GM19438 (cell line): ENCODE data around the gene STAC3.

Experiments used
- ATAC-seq: cut with Tn5 transposase; IDR thresholded peaks from one replicate; pipeline ENCODE4 v1.9.1; 2021; ENCODE audit warnings: low read depth; ENCODE audit not compliant: unreplicated experiment

Gene STAC3

DNA sequence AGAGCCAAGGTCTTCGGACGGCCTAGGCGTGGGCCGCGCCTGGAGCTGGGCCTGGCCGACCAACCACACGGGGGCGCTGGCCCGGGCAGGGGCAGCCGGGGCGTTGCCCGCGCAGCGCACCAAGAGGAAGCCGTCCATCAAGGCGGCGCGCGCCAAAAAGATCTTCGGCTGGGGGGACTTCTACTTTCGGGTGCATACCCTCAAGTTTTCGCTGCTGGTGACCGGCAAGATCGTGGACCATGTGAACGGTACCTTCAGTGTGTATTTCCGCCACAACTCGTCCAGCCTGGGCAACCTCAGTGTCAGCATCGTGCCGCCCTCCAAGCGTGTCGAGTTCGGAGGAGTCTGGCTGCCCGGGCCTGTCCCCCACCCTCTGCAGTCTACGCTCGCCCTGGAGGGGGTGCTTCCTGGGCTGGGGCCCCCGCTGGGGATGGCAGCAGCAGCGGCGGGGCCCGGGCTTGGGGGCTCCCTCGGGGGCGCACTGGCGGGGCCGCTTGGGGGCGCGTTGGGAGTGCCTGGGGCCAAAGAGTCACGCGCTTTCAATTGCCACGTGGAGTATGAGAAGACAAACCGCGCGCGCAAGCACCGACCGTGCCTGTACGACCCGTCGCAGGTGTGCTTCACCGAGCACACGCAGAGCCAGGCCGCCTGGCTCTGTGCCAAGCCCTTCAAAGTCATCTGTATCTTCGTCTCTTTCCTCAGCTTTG lies 25.9 kb downstream of the STAC3 start:
- no peak for ATAC-seq

- no peak for ATAC-seq
Measured at GRCh38 chr12:57224278-57224972, 26.6 kb downstream of the STAC3 start.

GRCh38 chr12:57223191-57224165 lies 27.5 kb downstream of the STAC3 start:
- no peak for ATAC-seq

DNA sequence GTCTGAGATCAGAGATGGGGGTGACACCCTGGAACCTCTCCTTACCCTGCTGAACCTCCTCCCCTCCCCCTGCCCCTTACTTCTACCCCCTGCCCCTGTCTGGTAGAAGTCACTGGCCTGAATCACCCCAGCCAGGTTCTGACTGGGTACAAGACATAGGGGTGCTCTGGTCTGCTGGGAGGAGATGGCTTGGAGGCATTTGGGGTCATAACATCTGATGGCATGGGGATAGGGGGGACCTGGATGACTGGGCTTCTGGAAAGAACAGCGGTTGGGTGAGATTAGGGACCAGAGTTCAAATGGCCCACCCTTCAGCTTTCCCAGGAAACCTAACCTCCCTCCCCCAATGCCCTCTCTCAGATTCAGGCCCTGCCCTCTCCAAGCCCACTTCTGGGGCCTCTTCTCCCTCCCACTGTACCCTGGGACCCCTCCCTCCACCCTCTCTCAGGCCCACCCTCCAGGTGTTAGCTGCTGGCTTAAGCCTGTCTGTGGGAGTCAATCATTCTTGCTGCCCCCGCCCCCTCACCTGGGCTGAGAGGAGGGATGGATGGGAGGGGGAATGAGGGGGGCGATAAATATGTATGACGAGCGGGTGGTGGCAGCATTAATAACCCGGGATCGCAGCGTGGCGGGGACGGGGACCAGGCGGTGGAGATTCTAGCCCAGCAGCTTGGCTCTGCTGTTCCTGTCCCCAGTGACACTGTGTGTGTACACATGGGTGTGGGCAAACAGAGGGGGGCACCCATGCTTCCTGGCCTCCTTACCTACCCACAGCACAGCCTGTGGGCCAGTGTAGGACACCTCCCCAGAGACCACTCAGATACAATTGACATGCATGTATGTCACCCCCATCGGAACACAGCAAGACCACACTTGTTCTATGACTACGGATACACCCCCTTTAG lies 28.4 kb downstream of the STAC3 start:
- no peak for ATAC-seq

- no peak for ATAC-seq
Measured at GRCh38 chr12:57221169-57221917, 29.6 kb downstream of the STAC3 start.

GRCh38 chr12:57220770-57221168 lies 30.2 kb downstream of the STAC3 start:
- no peak for ATAC-seq

DNA sequence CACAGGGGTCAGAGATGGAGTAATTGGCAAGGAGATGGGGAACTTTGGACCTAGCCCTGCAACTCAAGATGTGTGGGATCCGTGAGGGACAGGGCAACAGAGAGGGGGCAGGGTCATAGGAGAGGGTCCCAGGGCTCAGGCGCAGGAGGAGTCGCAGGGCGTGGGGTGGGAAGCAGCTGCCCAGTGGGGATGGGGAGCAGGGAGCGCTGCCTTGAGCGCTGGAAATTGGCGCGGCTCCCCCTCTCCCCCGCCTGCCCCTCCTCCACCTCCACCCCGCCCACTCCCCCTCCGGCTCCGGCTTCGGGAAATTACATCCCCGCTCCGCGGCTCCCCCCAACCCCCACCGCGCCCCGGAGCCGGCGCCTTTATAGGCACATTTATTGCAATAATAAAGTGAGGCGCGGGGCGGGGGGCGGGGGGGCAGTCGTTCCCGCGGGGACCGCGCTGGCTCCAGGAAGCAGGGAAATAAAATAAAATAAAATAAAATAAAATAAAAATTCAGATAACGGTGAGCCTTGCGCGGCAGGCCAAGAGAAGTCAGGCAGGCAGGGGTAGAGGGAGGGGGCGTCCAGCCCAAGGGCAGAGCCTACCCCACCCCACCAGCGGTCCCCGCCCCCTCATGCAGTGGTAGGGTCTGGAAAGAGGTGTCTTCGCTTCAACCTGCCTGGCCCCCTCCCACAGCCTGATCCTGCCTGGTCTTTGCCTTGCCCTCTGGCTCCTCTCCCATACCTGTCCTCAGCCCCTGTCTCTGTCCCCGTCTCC lies 30.8 kb downstream of the STAC3 start:
- ATAC-seq, result no peak

DNA sequence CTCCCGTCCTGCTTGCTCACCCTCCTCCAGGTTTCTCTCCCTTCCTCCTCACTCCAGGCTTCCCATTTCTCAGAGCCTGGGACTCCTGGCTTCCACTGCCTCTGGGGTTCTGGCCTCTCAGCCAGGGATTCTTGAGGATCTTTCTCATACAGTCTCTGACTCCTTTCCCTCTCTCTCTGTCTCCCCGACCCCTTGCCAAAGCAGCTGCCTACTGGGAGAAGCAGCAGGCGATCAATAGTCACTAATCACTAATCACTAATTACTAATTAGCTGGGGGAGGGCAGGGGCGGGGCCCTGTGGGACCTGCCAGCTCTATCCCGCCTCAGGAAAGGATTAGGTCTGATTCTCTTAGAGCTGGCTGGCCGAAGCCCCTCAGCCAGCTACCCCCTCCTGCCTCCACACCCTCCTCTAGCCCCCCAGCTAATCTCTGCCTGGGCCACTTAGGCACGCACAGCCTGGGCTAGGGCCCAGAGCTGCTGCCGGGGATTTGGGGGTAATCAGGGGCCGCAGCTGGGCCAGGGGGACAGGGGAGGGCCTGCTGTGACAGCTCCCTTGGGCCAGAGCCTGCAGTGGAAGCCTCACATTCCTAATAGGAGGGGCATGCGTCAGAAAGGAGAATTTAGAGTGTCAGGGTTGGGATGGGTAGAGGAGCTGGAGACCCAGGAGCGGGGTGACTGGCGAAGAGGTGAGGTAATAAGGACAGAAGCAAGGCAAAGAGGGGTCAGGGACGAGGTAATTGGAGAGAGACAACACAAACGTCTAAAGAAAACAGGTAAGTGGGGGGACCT lies 31.6 kb downstream of the STAC3 start:
- no peak for ATAC-seq

DNA sequence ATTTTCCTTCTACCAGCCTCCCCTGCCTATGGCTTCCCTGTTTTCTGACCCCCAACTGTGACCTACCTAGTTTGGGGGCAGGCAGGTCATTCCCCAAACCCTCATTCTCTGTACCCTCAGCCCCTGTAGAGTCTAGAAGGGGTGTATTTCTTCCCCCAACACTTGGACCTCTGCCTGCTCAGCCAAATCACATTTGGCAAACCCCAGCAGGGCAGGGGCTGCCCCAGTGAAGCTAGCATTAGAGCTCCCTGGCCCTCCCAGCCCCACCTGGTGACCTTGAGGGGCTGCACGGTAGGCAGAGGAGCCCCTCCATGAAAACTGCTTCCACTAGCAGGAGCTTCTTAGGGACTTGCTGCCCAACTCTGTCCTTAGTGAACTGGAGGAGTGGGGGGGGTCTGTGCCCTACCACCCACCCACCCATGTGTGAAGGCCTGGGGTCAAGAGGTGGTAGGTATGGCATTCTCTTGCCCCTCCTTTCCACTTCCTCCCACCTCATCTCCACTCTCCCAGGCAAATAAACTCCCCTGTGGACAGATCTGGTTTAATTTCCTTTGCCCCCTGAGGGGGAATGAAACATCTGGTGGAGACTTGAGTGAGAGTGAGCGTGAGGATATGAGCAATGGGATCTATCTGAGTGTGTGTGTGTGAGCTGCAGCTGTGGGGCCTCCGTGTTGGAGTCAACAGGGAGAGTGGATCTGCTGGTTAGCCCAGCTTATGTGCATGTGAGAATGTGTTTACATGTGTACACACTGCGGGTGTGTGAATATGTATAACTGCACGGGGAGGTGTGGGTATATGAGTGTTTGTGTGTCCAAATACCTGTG lies 32.7 kb downstream of the STAC3 start:
- ATAC-seq, result no peak

DNA sequence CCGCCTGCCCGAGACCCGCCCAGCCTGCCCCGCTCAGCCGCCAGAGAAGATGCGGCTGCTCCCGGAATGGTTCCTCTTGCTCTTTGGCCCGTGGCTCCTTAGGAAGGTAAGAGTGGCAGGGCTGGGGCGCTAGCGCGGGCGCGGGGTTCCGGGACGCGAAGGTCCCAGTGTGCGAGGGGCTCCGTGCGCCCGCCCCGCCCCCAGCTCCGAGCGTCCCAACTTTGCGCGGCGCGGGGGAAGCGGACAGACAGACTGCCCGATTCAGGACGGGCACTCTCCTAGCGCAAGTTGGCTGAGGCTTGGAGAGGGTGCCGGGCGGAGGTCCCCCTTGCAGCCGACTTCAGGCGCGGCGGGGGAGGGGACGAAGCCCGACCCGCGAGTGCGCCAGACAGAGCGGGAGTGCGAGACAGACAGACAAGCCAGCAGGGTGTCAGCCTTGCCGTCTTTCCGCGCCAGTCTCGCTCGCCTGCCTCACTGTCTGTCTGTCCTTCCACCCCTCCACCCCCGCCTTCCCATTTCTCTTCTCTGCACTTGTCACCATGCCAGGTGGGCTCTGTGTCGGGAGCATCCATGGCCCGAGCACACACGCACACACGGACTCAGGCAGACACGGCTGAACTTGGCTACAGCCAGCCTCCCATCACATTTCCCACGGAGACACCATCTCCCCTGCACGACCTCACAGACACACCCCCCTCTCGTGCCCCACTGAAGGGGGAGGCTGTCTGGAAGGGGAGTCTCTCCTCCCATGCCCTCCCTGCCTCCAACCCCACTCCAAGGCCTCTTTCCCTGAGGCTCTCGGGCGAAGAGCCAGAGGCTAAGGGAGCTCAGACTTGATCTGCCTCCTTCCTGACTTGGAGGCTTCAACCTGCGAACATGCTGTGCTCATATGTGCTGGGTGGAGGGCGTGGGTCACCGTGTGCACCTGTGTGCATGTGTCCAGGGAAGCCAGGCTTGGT lies 33.8 kb downstream of the STAC3 start:
- no peak for ATAC-seq

DNA sequence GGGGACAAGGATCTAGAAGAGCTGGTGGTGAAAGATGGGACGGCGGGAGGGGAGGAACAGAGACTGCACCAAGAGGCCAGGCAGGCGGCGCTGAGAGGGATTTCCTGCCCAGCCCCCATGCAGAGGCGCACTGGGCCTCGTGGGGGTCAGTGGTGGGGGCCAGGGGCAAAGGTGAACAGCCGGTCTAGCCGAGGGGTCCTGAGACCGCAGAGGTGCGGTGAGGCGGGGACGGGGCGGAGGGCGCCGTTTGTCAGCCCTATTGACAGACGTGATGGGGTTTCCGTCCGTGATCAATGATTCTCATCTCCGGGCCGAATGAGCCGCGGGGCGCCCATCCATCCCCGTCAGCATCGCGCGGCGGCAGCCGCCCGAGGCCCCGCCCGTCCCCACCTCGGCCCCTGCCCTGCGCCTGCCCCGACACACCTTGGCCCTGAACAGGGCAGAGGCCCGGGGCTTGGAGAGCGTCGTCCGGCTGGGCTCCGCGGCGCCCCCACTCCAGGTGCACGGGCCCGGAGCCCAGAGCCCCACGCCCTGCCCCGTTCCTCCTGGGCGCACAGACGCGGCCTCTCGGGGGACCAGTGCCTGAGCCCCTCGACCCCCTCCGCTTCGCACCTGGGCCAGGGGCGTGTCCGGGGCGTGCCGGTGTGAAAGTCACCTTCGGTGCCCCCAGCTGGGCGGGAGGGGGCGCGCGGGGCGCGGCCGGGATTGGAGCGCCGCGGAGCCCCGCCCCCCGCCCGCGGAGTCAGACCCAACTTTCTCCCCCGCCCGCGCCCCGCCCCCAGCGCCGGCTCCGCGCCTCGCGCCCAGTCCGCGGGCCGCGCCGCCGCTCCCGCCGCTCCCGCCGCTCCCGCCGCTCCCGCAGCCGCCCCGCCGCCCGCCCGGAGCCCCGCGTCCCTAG lies 34.7 kb downstream of the STAC3 start, which contains the start of gene NXPH4:
Gene NXPH4 (plus strand): TSS at position 781 of the 898 bp plus-strand sequence. CDS start 176 bp downstream, outside the sequence.
- ATAC-seq, result no peak

DNA sequence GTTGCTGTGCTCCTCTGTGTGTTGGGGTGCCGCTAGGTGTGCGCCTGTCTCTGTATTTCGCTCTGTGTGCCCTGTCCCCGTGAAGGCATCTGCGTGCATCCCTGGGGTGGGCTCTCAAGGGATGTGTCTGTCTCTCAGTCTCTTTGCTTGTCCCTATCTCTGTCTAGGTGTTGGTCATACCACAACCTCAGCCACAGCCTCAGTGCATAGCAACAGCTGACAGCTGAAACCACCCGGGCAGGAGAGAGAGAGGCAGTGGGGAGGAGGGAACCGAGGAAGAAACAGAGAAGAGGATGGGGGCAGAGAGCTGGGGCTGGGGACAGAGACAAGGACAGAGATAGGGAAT lies 35.3 kb downstream of the STAC3 start:
- ATAC-seq, result no peak

DNA sequence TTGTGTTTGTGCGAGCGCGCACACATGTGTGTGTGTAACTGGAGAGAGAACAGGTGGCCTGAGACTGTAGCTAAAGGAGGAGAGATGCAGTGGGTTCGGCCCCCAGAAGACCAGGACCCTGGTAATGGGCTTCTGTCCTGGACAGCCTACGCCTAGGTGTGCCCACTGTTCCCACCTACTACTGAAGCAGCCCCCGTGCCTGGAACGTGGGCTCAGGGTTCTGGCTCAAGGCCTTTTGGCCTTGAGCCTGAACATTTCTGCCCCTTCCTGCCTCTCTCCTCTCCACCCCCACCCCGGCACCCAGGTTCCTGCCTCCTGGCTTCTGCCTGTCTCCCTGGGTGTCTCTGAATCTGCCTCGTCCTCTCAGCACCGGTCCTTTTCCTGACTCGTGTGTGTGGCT lies 35.9 kb downstream of the STAC3 start:
- no peak for ATAC-seq

DNA sequence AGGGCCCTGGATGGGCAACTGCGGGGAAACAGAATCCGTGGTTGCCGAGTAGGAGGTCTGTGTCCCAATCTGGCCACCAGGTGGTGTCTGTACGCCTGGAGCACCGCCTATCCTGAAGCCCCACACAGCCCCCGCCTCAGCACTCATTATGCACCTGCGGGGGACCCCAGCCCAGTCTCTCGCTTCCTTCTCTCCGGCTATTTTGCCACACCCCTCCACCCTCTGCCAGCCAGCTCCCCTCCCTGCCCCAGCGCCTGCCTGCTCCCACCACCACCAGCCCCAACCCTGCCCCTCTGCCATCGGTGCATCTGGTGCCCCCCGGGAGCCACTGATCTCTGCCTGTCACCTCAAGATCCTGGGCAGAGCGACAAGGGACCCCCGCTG lies 36.6 kb downstream of the STAC3 start:
- ATAC-seq, result peak; percentile 40
